WI38 (cell line): Measurements from ENCODE around the gene PADI4.

ENCODE experiments used
- H3K4me3 ChIP-seq: 2 replicates; pipeline ENCODE4 v1.5.1; 2011; ENCODE audit warnings: low read depth, mild to moderate bottlenecking, control low read depth, low read length
- CTCF ChIP-seq: IDR thresholded peaks from 2 replicates; pipeline ENCODE4 v1.5.1; 2012; ENCODE audit warnings: low read depth, mild to moderate bottlenecking, control low read depth, low read length

The PADI4 gene

DNA sequence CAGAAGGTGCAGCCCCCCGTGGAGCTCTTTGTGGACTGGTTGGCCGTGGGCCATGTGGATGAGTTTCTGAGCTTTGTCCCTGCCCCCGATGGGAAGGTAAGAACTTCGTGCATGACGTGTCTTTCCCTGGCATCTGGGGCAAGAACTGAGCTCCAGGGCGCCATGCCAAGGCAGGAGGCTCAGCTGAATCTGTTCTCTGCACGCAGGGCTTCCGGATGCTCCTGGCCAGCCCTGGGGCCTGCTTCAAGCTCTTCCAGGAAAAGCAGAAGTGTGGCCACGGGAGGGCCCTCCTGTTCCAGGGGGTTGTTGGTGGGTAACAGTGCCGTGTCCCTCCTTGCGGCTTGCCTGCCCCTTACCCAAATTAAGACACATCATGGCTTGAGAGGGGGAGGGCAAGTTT lies 31.4 kb upstream of the PADI4 start:
- no peak for TF ChIP-seq CTCF
- no peak overlapping the region for H3K4me3 ChIP-seq

DNA sequence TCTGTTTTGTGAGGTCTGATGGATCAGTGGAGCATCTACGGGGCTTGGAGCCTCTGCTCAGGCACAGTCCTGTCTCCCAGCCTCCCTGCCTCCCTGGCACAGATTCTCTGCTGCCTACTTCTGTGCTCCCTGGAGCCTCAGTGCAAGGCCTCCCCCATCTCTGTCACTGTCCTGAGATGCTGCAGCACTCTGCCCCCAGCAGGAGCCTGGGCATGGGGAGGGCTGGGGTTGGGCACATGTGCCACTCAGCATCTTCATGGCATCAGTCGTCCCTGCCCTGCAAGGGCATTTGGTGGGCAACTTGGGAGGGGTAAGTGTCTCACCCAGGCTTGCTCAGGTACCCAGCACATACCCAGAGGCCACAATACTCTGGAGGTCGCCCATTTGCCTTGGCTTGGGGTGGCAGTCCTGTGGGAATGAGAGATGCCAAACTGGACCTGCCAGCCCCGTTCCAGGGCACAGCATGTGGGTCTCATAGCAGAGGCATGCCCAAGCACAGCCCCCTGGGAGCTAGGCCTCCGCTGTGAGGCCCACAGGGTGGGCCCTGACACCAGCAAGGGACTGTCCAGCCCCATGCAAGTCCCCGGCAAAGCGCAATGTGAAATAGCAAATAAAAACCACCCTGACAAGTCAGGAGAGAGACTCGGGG lies 30.4 kb upstream of the PADI4 start:
- H3K4me3 ChIP-seq, result no peak overlapping the region
- no peak for TF ChIP-seq CTCF

DNA sequence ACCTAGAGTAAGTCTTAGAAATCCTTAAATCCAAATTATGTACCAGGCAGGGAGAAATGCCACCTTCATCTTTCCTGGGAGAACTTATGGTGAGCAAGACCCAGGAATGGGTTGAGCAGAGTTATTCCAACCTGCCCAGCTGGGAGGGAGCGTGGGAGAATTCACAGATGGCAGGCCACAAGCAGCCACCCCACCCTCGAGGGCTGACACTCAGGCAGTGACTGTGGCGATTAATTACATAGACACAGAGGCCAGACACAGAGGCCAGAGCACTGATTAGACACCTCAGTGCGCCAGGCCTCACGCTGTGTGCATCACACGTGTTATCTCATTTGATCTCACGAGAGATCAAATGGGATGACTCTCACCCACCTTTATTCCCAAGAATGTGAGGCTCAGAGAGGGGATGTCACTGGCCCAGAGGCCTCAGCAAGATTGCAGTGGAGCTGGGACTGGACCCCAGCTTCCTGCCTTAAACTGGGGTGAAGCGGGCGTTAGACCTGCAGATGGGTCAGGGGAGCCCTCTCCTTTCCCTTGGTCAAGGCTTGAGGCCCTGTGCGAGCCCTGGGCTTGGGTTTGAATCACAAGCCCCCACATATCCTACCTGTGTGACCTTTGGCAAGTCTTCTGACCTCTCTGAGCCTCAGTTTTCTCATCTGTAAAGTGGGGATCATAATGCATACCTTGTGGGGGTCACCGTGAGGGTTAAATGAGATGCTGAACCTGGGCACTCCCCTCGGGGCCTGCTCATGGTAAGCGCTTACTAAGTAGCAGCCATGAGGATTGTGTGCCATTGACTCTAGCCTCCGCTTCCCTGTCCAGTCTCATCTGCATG lies 28.8 kb upstream of the PADI4 start:
- H3K4me3 ChIP-seq, result no peak overlapping the region
- TF ChIP-seq CTCF, result no peak

DNA sequence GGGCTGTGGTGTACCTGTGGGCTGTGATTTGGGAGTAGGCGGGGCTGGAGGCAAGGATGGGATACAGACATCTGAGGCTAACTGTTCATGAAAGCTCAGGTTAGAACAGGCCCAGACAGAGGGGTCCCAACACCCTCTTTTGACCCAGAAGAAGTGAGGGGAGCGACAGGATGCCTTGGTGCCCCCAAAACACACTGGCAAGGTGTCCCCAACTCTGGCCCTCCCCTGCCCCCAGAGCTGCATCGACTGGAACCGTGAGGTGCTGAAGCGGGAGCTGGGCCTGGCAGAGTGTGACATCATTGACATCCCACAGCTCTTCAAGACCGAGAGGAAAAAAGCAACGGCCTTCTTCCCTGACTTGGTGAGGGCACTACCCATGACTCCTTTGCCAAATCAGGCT lies 27.6 kb upstream of the PADI4 start:
- no peak overlapping the region for H3K4me3 ChIP-seq
- no peak for TF ChIP-seq CTCF

GRCh38 chr1:17280894-17281293 lies 27.1 kb upstream of the PADI4 start:
- no peak for TF ChIP-seq CTCF
- no peak overlapping the region for H3K4me3 ChIP-seq

DNA sequence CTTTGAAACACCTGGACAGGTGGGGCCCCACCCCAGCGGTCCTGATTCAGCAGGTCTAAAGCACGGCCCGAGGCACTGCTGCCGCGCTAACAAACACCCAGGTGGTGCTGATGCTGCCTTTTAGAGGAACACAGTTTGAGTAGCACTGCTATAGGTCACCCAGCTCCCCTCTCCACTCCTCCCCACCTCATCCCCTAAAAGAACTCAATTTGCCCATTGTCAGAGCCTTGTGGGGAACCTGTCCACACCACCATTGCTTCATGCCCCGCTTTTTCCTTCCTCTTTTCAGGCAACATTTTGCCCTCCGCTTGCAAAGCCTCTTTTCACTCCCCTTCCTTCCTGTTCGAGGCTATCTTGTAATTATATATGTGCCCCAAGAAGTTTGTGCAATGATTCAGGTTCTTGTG lies 26.2 kb upstream of the PADI4 start:
- no peak overlapping the region for H3K4me3 ChIP-seq
- TF ChIP-seq CTCF, result no peak

GRCh38 chr1:17282836-17283235 lies 25.2 kb upstream of the PADI4 start:
- no peak for TF ChIP-seq CTCF

More at GRCh38 chr1:17282836-17283235, 25.2 kb upstream of the PADI4 start:
- no peak overlapping the region for H3K4me3 ChIP-seq
